Measurements from ENCODE around the gene TFF1.
A peak's percentile ranks its signal among the peaks of the same experiment; 100 is the strongest.
"Not testable (repeated sequence)": the region's sequence is repeated elsewhere in the genome, so short reads cannot be mapped to it uniquely, and the experiment has no call there.

TFF1 gene

DNA sequence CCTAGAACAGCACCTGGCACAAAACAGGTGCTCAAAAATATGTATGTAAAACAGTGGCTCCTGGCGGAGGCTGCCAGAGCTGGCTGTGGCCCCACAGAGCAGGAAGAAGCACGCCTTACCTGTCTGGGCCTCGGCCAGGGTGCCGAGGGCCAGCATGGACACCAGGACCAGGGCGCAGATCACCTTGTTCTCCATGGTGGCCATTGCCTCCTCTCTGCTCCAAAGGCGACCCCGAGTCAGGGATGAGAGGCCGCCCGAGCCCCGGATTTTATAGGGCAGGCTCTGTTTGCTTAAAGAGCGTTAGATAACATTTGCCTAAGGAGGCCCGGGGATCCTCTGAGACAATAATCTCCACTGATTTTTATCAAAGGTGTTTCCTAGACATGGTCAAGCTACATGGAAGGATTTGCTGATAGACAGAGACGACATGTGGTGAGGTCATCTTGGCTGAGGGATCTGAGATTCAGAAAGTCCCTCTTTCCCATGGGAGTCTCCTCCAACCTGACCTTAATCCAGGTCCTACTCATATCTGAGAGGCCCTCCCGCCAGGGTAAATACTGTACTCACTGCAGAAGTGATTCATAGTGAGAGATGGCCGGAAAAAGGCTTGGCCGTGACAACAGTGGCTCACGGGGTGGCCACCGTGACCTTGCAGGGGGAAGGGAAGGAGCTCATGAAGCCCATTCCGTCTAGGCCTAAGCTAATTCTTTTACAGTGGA lies at the start of gene TFF1:
Gene TFF1 (minus strand): TSS at position 244 of the 719 bp plus-strand sequence. CDS start 40 bp downstream, at position 204.
- peak; percentile 9 for DNase-seq

DNA sequence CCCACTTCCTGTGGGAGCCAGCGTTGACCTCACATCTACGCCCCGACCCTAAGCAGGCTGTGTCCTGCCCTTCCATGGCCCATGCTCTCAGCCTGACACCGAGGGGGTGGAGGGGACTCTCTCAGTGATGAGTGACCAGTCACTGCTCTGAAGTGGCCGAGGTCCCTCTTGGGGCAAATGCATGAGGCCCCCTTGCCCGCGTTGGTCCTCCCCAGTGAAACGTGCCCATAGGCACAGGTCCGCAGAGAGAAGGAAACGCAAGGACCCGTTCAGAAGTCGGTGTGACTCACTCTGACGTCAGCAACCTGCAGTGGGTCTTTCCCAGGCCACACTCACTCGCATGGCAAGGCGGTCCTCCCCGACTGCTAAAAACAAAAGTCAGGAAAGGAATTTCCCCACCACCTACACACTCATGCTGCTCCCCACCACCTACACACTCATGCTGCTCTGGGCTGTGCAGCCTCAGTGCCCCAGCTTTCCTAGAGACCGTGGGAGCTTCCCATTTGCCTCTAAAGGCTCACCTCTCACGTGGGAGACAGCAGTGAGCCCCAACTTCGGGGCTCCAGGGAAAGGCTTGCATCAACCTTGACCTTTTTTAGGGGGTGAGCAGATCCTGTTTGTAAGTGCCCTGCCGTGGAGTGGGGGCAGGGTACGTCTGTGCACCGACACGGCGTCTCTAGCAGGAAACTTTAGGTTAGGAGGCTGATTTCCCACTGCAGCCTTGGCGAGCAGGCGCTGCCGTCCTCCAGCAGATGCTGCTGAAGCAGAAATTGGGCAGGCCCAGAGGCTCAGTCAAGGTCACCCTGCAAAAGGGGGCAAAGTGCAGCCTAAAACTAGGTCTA lies 48.8 kb upstream of the TFF1 start:
- no peak for DNase-seq

DNA sequence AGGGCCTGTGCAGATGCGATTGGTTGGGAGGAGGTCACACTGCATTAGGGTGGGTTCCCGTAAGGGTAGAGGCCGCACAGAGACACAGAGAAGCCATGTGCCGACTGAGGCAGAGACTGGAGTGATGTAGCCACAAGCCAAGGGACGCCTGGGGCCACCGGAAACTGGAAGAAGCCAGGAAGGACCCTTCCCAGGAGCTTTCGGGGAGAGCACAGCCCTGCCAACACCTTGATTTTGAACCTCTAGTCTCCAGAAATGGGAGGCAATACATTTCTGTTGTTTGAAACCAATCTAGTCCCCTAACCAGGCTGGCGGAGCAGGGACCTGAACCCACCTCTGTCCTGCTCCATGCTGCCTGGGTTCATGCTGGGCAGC lies 48.2 kb upstream of the TFF1 start:
- no peak for DNase-seq

DNA sequence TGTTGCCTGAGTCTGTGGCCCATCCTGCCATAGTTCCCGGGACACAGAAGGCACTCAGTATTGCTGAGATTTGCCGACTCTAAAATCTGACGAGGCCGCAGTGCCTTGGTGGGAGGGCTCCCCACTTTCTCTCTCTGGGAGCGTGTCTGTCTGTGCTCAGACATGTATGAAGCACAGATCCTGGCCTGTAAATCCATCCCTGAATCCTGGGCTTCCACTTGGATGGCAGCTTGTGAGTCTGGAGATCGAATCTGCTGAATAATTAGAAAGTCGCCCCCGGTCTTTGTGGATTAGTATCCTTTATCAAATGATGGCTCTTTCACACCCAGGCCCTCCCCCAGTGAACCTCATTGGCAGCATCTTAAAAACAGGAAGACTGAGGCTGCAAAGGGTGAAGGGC lies 47.7 kb upstream of the TFF1 start:
- no peak for DNase-seq

DNA sequence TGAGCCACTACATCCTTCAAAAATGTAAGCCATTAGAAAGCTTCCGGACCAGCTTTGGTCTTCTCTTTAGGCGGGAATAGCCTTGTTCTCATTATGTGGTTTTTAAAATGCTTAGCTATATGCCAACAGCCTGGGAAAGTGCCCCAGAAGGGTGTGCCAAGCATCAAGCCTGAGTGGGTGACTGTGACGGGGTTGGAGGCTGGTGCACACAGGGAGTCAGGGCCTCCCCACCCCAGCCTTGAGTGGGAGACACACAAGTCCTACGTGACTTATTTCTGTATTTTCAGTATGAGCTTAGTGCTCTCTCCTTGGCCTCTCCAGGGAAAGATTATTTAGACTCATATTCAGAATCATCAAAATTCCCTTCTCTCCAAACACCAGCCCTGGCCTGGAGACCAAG lies 47.2 kb upstream of the TFF1 start:
- no peak for DNase-seq

DNA sequence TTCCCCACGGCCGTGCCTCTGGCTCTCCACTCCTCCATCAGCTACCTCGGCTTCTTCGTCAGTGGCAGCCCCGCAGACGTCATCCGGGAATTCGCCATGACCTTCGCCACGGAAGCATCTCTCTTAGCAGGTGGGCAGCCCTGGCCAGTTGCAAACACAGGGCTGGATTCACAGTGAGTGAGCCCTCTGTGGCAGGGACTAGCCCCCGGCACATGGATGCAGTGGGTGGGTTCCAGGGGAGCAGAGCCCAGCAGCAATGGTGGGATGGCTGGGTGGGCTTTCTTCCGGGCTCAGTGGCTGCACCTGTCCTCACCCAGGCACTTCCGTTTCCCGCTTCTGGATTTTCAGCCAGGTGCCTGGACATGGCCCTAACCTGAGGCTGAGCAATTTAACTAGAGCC lies 46.8 kb upstream of the TFF1 start:
- DNase-seq: no peak

DNA sequence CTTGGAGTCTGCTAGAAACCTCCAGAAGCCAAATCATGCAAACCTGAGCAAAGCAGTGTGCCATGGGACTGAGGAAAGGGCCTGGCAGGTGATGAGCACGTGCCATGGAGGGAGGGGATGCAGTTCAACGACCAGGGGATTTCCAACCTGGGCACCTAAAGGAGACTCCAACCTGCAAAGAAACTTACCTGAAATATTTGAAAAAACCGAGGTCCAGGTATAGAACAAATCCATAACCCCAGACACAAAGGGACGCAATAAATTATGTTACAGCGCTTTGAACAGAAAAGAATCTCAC lies 46.2 kb upstream of the TFF1 start:
- DNase-seq: no peak

DNA sequence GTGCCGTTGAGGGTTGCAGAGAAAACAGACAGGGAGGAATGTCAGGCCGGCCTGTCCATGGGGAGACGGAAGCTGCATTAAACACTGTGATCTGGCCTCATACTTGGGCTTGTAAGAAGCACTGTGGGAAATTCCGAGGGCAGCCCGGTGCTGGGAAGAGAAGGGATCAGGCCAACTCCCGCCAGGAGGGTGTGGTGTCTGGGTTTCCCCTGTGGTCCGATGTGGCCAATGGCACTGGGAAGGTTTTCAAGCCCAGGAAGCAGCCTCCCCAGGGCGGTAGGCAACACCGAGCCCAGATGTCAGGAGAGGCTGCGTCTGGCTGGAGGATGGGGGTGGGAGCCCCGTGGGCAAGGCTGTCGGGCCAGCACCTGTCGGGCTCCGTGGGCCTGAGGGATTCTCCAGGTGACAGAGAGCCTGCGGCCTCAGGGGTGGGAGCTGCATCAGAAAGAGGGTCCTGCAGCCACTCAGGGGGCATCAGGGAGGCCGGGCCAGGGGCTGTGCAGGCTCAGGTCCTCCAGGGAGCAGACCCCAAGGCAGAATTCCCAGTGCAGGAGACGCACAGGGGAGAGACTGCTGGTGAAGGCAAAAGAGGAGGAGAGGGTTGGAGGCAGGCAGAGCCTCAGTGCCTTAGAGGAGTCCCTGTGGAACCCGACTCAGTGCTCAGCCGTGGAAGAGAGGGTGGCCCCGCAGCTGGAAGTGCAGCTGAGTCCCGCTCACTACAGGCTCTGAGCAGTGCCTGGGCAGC lies 45.7 kb upstream of the TFF1 start:
- DNase-seq: no peak

DNA sequence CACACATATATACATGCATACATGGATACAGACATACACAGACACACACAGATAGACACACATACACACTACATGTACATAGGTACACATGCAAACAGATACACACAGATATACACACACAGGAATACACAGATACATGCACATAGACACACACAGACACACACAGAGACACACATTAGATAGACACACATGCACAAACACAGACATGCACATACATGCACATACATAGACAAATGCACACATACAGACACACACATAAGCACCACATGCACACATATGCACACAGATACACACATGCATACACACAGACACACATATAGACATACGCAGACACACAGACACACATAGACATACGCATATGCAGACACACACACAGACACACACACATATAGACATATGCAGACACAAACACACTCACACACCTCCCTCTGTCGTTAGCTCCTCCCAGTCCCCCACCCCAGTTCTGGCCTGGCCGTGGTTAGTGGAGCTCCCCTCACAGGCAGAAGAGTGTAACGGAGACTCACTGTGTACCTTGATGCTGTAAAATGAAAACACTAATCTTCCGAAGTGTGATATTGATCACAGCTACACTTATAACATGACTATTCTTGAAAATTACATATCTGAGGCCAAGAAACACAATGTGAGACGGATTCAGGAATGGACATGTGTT lies 45.0 kb upstream of the TFF1 start:
- DNase-seq: peak; percentile 7

DNA sequence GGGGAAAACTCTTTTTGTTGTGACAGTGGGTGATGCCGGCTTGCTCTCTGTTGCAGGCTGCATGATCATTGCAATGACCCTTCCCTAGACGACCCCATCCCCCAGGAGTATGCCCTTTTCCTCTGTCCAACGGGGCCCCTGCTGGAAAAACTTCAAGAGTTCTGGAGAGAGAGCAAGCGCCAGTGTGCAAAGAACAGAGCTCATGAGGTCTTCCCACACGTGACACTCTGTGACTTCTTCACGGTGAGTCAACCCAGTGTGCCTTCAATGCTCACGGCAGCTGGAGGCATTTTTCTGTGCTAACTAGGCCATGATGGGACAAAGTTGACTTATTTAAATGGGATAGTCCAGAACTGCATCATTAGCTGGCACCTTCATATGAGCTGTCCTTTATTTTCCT lies 43.0 kb upstream of the TFF1 start:
- no peak for DNase-seq

DNA sequence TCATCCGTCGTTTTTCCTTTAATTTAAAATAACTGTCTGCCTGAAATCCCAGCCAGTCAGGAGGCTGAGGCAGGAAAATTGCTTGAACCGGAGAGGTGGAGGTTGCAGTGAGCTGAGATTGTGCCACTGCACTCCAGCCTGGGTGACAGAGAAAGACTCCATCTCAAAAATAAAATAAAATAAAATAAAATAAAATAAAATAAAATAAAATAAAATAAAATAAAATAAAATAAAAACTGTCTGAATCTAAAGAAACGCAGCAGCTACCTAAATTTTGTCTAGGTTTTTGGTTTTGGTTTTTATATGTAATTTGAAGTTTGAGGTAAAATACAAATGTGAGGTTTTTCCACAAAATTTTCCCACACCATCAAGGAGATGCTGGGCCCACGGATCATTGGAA lies 42.4 kb upstream of the TFF1 start:
- DNase-seq: not testable (repeated sequence)

DNA sequence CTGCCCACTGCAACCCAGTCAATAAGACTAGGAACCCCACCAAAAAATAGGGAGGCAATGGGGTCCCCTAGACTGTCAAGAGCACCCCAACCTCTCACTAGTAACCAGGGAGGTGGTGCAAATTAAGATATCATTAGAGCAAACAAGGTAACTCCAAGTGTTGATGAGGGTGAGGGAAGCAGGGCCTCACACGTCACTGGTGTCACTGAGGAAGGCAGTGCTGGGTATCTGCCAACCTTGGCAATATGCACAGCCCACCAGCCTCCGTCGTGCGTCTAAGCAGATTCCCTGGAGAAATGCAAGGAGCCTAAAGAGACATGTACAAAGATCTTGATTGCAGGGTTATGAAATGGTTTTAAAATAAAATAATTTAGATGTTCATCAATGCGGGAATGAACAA lies 41.1 kb upstream of the TFF1 start:
- no peak for DNase-seq

DNA sequence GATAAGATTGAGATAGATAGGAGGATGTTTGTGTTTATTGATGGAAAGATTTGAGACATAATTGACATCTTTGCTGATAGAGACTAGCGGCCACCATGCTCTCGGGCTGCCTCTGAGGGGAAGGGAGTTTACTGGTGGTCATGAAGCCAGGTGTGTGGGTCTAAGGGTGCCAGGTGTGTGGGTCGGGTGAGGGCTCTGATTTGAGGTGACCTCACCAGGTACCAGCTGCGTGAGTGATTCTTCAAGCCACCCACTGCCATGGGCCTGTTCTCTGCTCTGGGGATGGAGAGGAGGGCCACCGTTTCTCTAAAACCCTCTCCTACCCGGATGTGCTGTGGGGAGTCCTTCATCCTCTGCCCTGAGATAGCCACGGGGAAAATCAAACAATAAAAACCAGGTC lies 40.5 kb upstream of the TFF1 start:
- DNase-seq: no peak

DNA sequence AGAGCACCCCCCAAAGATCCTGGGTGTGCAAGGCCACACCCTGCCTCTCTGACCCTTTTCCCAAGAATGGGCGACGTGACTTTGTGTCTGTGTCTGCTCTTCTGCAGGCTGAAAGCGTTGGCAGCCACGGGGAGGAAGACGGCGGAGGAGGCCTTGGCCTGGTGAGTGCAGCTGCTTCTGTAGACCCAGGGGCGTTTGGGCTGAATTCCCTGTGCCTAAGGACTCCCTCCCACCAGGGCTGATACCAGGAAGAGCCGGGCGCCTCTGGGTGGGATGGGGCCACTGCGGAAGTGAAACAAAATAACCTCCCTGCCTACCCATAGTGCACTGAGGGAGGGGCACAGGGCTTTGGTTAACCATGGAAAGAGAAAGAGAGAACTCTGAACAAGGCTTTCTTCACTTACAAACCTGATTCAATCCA lies 39.9 kb upstream of the TFF1 start:
- DNase-seq: no peak

DNA sequence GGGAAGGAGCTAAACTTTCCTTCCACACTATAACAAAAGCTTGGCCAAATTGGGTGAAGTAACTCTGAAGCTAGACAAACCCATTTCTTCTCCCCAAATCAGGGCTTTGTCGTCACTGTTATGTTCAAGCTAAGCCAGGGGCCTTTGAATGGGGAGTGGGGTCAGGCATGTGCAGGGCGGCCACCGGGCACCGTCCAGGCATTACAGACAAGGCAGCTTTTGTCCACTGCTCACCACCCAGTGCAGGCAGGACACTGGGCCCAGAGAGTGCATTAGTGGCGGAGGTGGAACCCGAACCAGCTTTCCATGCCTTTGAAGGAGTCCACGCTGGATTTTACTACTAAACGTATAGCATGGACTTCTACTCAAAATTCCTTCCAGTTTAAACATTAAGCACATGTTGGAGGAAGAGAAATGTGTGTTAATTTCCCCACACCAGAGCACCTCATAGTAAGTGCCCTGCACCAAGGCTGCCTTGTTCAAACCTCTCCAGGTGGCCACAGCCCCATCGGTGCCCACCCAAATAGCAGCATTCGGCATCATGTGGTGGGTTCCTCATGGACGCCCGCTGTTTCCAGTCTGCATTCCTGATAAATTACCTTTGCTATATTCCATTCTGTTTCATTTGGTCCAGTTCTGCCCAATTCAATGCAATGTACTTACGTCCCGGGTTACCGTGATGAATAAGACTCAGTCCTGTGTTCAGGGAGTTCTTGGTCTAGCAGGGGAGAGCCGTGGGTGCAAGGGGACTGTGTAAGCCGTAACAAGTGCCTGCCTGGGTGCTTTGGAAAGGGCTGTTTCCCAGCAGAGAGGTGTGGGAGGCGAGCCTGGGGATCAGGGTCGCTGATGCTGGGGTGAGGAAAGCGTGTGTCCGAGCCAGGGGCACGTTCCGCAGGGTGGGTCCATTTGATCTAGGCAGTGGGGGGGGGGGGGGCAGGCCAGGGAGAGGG lies 39.0 kb upstream of the TFF1 start:
- no peak for DNase-seq

DNA sequence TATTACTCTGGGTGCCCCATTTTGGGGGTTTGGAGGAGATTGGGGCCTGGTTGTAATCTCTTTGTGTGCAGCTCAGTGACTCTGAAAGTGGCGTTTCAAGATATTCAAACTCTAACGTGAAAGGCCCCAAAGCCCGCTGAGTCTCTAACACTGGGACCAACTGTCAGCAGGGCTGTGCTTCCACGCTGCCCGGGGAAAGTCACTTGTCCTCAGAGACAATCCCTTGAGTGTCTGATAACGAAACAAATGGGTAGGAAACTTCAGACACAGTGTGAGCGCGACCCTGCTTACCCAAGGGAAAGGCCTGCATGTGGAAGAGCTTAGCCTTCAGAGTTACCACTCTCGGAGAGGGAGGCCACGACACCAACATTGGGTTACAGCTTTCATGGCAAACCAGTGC lies 38.2 kb upstream of the TFF1 start:
- DNase-seq: no peak

DNA sequence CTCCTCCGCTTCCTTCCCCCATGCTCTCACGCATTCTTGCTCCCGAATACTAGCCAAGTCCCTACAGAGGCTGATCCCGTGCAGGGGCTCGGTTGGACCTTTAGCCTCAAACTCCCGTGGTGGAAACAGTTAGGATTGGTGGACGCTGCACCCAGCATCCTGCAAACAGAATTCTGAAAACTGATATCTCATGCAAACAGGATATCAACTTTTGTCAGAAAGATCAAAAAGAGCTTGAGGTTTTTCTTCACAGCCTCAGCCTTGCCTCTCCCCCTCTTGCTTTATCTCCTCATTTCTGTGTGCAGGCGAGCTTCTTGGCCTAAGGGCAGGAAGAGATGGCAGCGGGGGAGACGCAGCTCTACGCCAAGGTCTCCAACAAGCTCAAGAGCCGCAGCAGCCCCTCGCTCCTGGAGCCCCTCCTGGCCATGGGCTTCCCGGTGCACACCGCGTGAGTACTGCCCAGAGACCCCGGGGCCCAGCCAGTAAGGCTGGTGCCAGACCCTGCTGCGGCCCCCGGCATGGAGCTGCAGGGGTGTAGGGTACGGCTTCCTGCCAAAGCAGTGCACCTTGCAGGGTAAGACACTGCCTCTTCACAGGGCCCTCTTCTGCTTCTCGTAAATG lies 37.4 kb upstream of the TFF1 start, which contains the start of gene UBASH3A:
Gene UBASH3A (plus strand): TSS at position 292 of the 621 bp plus-strand sequence. CDS start 44 bp downstream, at position 336.
- no peak for DNase-seq

DNA sequence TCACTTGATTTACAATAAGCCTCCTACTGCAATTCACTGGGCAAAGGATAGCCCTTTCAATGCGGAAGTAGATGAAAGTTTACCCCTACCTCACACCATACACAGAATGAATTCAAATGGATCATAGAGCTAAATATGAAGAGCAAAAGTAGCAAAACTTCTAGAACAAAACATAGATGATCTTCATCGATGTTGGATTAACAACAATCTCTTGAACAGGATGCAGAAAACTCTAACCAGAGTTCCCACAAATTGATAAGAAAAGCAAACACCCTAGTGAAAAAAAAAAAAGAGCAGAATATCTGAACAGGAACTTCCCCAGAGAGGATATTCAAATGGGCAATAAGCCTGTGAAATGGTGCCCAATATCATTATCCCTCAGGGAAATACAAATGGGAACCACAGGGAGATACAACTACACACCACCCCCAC lies 35.5 kb upstream of the TFF1 start:
- DNase-seq: no peak

DNA sequence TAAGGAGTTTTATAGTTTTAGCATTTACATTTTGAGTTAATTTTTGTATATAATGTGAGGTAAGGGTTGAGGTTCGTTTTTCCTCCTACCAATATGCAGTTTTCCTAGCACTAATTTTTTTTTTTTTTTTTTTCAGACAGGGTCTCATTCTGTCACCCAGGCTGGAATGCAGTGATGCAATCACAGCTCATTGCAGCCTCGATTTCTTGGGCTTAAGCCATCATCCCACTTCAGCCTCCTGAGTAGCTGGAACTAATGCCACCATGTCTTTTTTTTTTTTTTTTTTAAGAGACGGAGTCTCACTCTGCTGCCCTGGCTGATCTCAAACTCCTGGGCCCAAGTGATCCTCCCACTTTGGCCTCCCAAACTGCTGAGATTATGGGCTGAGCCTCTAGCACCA lies 34.8 kb upstream of the TFF1 start:
- DNase-seq: no peak

DNA sequence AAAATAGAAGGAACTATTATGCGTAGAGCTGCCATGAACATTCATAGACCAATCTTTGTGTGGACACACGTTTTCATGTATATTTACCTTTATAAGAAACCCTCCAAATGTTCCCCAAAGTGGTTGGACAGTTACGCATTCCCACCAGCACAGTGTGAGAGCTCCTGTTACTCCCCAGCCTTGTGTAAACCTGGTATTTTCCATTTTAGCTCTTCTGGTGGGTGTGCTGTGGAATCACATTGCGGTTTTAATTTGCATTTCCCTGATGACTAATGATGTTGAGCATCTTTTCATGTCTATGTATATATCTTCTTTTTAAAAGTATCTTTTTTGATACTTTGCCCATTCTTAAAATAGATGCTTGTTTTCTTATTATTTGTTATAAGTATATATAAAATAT lies 34.2 kb upstream of the TFF1 start:
- DNase-seq: no peak

DNA sequence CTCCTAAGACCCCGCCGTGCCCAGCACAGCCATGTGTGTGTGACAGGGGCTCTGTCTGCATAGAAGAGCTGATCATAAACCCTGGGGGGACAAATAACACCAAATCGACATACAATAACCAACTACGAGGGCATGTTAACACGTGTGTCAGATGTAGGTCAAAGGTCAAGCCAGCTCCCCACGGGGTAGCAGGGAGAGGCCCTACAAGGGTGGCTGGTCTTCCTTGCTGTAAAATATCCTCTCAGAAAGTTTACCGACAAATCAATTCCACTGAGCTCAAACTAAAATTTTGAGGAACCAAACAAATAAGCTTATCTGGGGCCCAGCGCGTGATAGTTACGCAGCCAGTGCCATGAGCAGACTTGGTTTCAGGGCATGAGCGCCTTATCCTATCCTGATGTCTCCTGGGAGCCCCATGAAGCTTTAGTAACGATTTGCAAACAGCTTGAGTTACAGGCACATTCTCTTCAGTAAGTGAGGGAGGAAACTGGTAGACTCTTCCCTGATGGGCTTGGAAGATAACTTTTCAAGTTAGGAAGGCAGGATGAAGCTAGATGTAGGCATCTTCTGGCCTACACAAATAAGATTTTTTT lies 32.2 kb upstream of the TFF1 start:
- no peak for DNase-seq
